Common myeloid progenitor, CD34-positive (primary cell): ENCODE data around the gene KIAA1328.

Experiments
- CTCF ChIA-PET: fragments of 350-600 bp; sonication (Branson Sonifier 250); formaldehyde crosslinking; loops from one replicate; lab custom pipeline; 2021; ENCODE audit warnings: antibody characterized with exemption; lab: Charles Lee
- POLR2A ChIA-PET: fragments of 350-600 bp; sonication (Branson Sonifier 250); formaldehyde crosslinking; loops from one replicate; lab custom pipeline; 2021; ENCODE audit warnings: antibody characterized with exemption; lab: Charles Lee
- DNase-seq, 3 donors: peaks; one replicate each; pipeline versions ENCODE4 v3.0.0 to v3.0.0-alpha.2; 2013
- H3K27ac ChIP-seq, 2 experiments: 1 replicate in 1 of 2; 2 replicates in 1 of 2; pipeline ENCODE4 v1.7.0; 2013; ENCODE audit warnings: inconsistent platforms in 2 of 2, low read length in 2 of 2, mild to moderate bottlenecking in 2 of 2, low read depth in 1 of 2, moderate library complexity in 1 of 2; ENCODE audit not compliant: severe bottlenecking in 2 of 2, insufficient read depth in 1 of 2, poor library complexity in 1 of 2
- H3K27me3 ChIP-seq, 5 experiments: replicated peaks in 2 of 5; 1 replicate in 3 of 5; 2 replicates in 2 of 5; pipeline versions ENCODE4 v1.6.1 to v1.7.0; 2013; ENCODE audit warnings: low read length in 4 of 5, mild to moderate bottlenecking in 2 of 5, moderate library complexity in 2 of 5, inconsistent platforms in 1 of 5; ENCODE audit not compliant: insufficient read depth in 5 of 5, control insufficient read depth in 4 of 5
- H3K36me3 ChIP-seq, 4 experiments: 1 replicate in 2 of 4; 2 replicates in 2 of 4; pipeline versions ENCODE4 v1.6.1 to v1.7.0; 2013; ENCODE audit warnings: low read length in 3 of 4, control low read depth in 1 of 4, mild to moderate bottlenecking in 1 of 4; ENCODE audit not compliant: control insufficient read depth in 4 of 4, insufficient read depth in 4 of 4
- H3K4me1 ChIP-seq, 4 experiments: 1 replicate in 3 of 4; 2 replicates in 1 of 4; pipeline versions ENCODE4 v1.6.1 to v1.7.1; 2013; ENCODE audit warnings: low read length in 3 of 4, mild to moderate bottlenecking in 3 of 4, control low read depth in 1 of 4, inconsistent platforms in 1 of 4, moderate library complexity in 1 of 4; ENCODE audit not compliant: control insufficient read depth in 4 of 4, insufficient read depth in 4 of 4; ENCODE audit errors: control extremely low read depth in 1 of 4
- H3K4me3 ChIP-seq, 7 experiments: 1 replicate in 4 of 7; 2 replicates in 3 of 7; pipeline versions ENCODE4 v1.5.1 to v1.7.0; 2013; ENCODE audit warnings: mild to moderate bottlenecking in 7 of 7, low read length in 6 of 7, moderate library complexity in 6 of 7, inconsistent platforms in 2 of 7, low read depth in 2 of 7, control low read depth in 1 of 7; ENCODE audit not compliant: insufficient read depth in 4 of 7, control insufficient read depth in 1 of 7; ENCODE audit errors: extremely low read depth in 1 of 7
- H3K9me3 ChIP-seq, 5 experiments: 1 replicate in 4 of 5; 2 replicates in 1 of 5; pipeline versions ENCODE4 v1.6.1 to v1.7.1; 2013; ENCODE audit warnings: low read length in 4 of 5, mild to moderate bottlenecking in 2 of 5, inconsistent platforms in 1 of 5, low read depth in 1 of 5, moderate library complexity in 1 of 5; ENCODE audit not compliant: control insufficient read depth in 4 of 5, insufficient read depth in 2 of 5; ENCODE audit errors: control extremely low read depth in 1 of 5
- WGBS: methylation state at CpG from one replicate; pipeline ENCODE4 v1.1.5; 2013; ENCODE audit not compliant: insufficient coverage; 5-methylcytosine and 5-hydroxymethylcytosine counted together

KIAA1328 gene

DNA sequence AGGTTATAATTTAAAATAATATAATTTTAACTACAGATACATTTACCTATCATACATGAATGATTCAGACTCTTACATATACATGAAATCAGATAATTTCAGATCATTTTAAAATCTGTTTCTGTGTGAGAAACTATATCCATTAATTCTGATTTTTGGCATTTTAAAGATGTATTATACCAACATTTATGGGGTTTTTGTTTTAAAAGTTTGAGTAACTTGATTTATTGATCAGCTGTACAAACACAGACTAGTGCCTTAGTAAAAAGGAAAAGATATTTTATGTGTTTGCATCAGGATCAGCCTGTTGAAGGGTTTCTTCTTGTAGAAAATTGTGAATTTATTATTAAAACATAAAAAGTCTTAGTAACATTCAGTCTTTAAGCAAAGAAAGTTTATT is 59.9 kb downstream of the KIAA1328 start:
- no peaks in the 10 kb centered on the region for H3K9me3 ChIP-seq
- no peaks in the 10 kb centered on the region for H3K27me3 ChIP-seq
- ChIA-PET POLR2A (no interaction called here), CTCF (no interaction called here)
- peaks cover 0 to 3% (median 1%) of the 10 kb centered on the region in 4 experiments for H3K4me1 ChIP-seq
- no peak for DNase-seq
- peaks cover 0 to 2% (median 0%) of the 10 kb centered on the region in 4 experiments for H3K36me3 ChIP-seq
- H3K27ac ChIP-seq: no peak overlapping the region
- no peak overlapping the region for H3K4me3 ChIP-seq

DNA sequence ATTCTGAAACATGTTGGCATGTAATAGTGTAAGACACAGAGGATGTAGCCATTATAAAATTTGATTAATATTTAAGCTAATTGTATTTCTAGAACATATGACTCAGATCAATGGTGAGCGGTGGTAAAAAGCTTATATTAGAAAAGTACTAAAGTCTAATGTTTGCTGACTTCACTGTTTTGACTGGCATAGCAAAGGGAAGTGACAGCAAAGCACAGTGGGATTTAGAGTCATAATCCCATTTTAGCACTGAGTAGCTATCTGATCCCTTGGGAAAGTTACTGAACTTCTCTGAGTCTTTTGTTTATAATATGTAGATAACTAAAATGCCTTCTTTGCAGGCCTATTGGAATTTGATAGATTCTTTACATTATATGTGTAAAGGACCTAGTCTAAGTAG is 60.4 kb downstream of the KIAA1328 start:
- ChIA-PET CTCF (no interaction called here), POLR2A (no interaction called here)
- peaks cover 0 to 3% (median 1%) of the 10 kb centered on the region in 4 experiments for H3K4me1 ChIP-seq
- peaks cover 0 to 2% (median under 1%) of the 10 kb centered on the region in 4 experiments for H3K36me3 ChIP-seq
- H3K9me3 ChIP-seq: no peaks in the 10 kb centered on the region
- WGBS: 100% methylated on average over 1 of the region's 1 CpG
- H3K27ac ChIP-seq: no peak overlapping the region
- no peaks in the 10 kb centered on the region for H3K27me3 ChIP-seq
- DNase-seq: no peak
- no peak overlapping the region for H3K4me3 ChIP-seq

GRCh38 chr18:36889742-36890141 is 60.8 kb downstream of the KIAA1328 start:
- DNase-seq: no peak
- POLR2A ChIA-PET: no interaction called here

GRCh38 chr18:36890598-36890997 is 61.7 kb downstream of the KIAA1328 start:
- no CpG with 5 or more reads among the region's 3 CpGs for WGBS
- Histone ChIP-seq H3K9me3 (no peaks in the 10 kb centered on the region), H3K27ac (no peak overlapping the region), H3K4me3 (no peak overlapping the region), H3K4me1 (peaks cover 0 to 3% (median 1%) of the 10 kb centered on the region in 4 experiments), H3K27me3 (no peaks in the 10 kb centered on the region), H3K36me3 (peaks cover 0 to 3% (median 3%) of the 10 kb centered on the region in 4 experiments)
- no peak for DNase-seq
- CTCF ChIA-PET: no interaction called here
- POLR2A ChIA-PET: no interaction called here

More at GRCh38 chr18:36889742-36890141, 60.8 kb downstream of the KIAA1328 start:
- Histone ChIP-seq H3K9me3 (no peaks in the 10 kb centered on the region), H3K4me3 (no peak overlapping the region), H3K4me1 (peaks cover 0 to 3% (median 1%) of the 10 kb centered on the region in 4 experiments), H3K36me3 (peaks cover 0 to 3% (median 3%) of the 10 kb centered on the region in 4 experiments), H3K27me3 (no peaks in the 10 kb centered on the region), H3K27ac (no peak overlapping the region)
- CTCF ChIA-PET: no interaction called here

DNA sequence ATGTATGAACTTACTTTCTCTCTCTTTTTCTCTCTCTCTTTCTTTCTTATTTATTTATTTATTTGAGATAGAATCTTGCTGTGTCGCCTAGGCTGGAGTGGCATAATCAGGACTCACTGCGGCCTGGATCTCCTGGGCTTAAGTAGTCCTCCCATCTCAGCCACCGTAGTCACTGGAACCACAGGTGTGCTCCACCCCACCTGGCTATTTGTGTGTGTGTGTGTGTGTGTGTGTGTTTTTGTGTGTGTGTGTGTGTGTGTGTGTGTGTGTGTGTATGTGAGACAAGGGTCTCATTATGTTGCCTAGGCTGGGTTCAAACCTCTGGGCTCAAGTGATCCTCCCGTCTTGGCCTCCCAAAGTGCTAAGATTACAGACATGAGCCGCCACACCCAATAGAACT is 64.3 kb downstream of the KIAA1328 start:
- no peak overlapping the region for H3K4me3 ChIP-seq
- no CpG with 5 or more reads among the region's 5 CpGs for WGBS
- POLR2A ChIA-PET: no interaction called here
- no peaks in the 10 kb centered on the region for H3K9me3 ChIP-seq
- no peak overlapping the region for H3K27ac ChIP-seq
- peaks cover 0 to 3% (median 1%) of the 10 kb centered on the region in 4 experiments for H3K36me3 ChIP-seq
- CTCF ChIA-PET: no interaction called here
- H3K4me1 ChIP-seq: peaks cover 0 to 3% (median 1%) of the 10 kb centered on the region in 4 experiments
- H3K27me3 ChIP-seq: no peaks in the 10 kb centered on the region
- DNase-seq: no peak

- H3K27me3 ChIP-seq: no peaks in the 10 kb centered on the region
- CTCF ChIA-PET: interaction anchor here (0.9 to 1.2 kb wide), 3 partner anchors 9 to 45 kb away, joined by 3 read pairs; no protein-coding TSS in a partner anchor
- WGBS: 100% methylated on average over 1 of the region's 4 CpGs
Observed at GRCh38 chr18:36895606-36896005, 66.7 kb downstream of the KIAA1328 start.

DNA sequence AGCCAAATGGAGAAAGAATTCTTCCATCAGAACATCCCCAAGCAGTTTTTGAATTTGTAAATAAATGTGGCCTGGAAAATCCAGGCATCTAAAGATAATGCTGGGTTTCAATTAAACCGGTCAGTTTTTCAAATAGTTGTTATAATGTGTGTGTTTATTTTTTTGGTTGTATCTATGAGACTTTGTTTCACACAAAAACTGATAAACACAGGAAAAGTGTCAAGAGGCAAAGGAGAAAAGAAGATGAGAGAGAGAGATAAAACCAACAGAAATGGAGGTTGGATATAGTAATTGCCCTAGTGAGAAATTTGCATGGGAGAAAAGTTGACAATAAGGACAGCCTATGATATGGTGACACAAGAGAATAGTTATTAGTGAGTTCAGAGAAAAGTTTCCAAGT is 68.3 kb downstream of the KIAA1328 start:
- Histone ChIP-seq H3K36me3 (peaks cover 0 to 3% (median 1%) of the 10 kb centered on the region in 4 experiments), H3K4me1 (no peaks in the 10 kb centered on the region), H3K9me3 (peaks cover 0 to 4% (median 0%) of the 10 kb centered on the region in 5 experiments), H3K27me3 (no peaks in the 10 kb centered on the region), H3K4me3 (no peak overlapping the region), H3K27ac (no peak overlapping the region)
- 100% methylated on average over 1 of the region's 1 CpG for WGBS
- ChIA-PET POLR2A (no interaction called here), CTCF (no interaction called here)
- DNase-seq: no peak

More at GRCh38 chr18:36895606-36896005, 66.7 kb downstream of the KIAA1328 start:
- POLR2A ChIA-PET: no interaction called here
- Histone ChIP-seq H3K4me1 (no peaks in the 10 kb centered on the region), H3K9me3 (peaks cover 0 to 4% (median 0%) of the 10 kb centered on the region in 5 experiments), H3K36me3 (peaks cover 0 to 3% (median 1%) of the 10 kb centered on the region in 4 experiments), H3K4me3 (no peak overlapping the region), H3K27ac (no peak overlapping the region)
- DNase-seq: no peak
